Right ventricle myocardium inferior (tissue), 1 donor: Measurements from ENCODE around the gene HMOX1. TPM values are rescaled to one million over a fixed set of nuclear protein-coding genes. Genes with fewer than 3 reads are reported as not detected.
"Not testable (repeated sequence)": the region's sequence is repeated elsewhere in the genome, so short reads cannot be mapped to it uniquely, and the experiment has no call there.

Experiments
- ATAC-seq: fragments of 200-7000 bp; cut with Tn5 transposase; one replicate; pipeline ENCODE4 v1.9.1; 2020; ENCODE audit warnings: mild to moderate bottlenecking, moderate library complexity
- DNase-seq: peaks from one replicate; pipeline ENCODE4 v3.0.0; 2021; ENCODE audit errors: missing footprints
- intact Hi-C: fragments of 100-400 bp; cut with DNase I; formaldehyde crosslinking; loops from one replicate; pipeline ENCODE4 v1.11.0; 2022
- total RNA-seq: library from RNA; stranded (reverse); fragmentation: NEBNext Ultra II Directional; extraction: Animal tissue kit (Norgen Biotek cat#: 25700); gene quantifications from one replicate; pipeline ENCODE4 v1.2.1, GENCODE V29; 2021
- donor health status: DM: no; HTN: yes; CAD: no; lungs with severe emphysema.

The HMOX1 gene
- total RNA-seq, 1 donor from 2014 or later: 7.4 TPM

DNA sequence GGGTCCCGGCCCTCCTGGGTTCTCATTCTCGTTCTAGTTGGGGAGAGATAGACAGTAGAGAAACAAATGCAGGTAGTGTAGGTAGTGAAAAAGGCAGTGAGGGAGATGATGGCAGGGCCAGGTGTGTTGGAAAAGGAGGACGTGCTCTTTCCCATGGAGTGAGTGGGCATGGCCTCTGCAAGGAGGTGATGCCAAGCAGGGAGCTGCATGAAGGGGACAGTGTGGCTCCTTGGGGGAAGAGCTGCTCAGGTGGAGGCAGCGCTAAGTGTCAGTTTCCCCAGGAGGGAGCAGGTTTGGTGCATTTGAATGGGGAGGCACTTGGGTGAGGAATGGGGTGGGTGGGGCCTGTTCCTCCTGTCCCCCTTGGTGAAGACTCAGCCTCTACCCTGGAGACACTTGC, 41.2 kb downstream of the HMOX1 start:
- intact Hi-C loops: no loop called here
- no peak for ATAC-seq
- DNase-seq: no peak

DNA sequence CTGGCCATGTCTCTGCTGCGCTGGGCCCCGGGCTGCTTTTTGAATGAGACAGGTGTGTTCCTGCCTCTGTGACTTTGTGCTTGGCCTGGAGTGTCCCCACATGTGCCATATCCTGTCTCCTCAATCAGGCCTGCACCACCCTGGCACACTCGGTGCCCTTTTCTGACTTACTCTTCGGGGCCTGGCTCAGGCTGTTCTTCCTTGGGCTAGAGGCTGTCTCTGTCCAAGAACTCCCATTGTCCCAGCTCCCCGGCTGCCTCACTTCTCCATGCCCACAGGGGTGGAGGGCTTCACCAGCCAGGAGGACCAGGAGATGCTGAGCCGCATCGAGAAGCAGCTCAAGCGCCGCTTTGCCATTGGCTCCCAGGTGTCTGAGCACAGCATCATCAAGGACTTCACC, 42.0 kb downstream of the HMOX1 start:
- ATAC-seq: no peak
- DNase-seq: no peak
- intact Hi-C loops: no loop called here

DNA sequence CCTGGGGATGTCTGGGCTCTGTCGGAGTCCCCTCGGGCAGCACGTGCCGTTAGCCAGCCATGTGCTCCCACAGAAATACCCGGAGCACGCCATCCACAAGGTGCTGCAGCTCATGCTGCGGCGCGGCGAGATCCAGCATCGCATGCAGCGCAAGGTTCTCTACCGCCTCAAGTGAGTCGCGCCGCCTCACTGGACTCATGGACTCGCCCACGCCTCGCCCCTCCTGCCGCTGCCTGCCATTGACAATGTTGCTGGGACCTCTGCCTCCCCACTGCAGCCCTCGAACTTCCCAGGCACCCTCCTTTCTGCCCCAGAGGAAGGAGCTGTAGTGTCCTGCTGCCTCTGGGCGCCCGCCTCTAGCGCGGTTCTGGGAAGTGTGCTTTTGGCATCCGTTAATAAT, 43.2 kb downstream of the HMOX1 start:
- intact Hi-C loops: no loop called here
- no peak for DNase-seq
- no peak for ATAC-seq

DNA sequence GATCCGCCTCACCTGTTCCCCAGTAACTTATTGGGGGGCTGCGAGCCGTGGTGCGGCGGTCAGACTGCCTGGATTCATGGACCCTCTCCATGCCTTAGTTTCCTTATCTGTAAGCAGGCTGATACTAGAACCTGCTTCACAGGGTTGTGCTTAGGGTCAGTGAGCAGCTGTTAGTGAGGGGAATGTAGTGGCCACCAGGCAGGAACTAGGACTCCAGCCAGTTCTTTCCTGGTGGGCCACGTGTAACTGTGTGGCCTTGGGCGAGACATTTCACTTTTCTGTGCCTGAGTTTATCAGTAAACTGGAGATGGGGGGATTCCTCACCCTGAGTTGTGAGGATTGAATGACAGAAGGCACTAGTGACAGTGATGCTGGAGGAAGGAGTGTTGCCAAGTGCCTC, 43.9 kb downstream of the HMOX1 start:
- ATAC-seq: no peak
- no peak for DNase-seq
- intact Hi-C loops: no loop called here

DNA sequence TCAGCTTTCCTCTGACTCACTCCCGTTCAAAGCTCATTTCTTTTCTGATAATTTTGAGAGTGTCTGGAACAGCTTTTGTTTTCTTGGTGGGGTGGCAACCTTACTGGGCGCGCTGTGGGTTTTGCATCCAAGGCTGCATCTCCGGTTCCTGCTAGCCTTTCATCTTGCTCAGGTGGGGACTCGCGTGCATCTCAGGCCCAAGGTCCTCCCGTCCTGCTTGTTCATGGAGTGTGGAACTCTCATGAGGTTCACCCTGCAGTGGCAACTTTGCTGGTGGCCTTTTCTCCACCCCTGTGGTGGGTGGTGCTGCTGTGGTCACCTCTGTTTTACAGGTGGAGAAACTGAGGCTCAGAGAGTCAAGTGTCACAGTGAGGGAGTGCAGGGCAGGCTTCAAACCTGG, 44.6 kb downstream of the HMOX1 start:
- intact Hi-C loops: no loop called here
- ATAC-seq (no peak), DNase-seq (no peak)

DNA sequence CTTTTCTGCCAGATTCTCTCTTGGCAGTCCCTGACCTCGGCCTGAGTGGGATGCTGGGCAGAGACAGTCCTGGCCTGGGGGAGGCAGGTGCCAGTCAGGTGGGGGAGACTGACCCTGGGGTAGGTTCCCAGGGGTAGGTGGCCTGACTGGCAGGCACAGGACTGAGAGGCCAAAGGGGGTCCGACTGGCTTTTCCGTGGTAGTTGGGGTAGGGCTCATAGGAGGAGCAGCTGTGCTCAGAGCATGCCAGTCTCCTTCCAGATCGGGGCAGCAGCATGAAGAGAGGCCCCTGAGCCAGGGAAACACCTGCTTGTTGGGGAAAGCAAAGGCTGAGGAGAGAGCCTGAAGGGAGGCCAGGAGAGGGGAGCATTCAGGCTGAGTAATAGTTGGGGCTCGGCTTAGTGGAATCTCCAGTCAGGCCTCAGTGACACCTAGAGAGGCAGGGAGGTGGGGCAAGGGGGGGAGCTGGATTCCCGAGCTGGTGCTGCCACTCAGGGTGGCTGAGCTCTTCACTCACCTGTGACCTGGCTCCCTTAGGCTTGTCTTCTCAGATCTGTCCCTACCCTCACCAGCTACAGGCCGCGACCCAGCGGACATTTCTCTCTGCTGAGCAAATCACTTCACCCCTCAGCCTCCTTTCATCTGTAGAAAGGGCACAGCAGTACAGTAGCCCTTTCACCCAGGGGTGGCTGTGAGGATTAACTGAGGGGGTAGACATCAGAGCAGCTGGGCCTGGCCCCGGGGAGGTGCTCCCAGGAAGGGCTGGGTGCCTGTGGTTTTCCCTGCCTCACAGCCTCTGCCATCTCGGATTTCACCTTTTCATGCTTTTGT, 45.3 kb downstream of the HMOX1 start:
- DNase-seq (no peak), ATAC-seq (no peak)
- intact Hi-C loops: no loop called here

DNA sequence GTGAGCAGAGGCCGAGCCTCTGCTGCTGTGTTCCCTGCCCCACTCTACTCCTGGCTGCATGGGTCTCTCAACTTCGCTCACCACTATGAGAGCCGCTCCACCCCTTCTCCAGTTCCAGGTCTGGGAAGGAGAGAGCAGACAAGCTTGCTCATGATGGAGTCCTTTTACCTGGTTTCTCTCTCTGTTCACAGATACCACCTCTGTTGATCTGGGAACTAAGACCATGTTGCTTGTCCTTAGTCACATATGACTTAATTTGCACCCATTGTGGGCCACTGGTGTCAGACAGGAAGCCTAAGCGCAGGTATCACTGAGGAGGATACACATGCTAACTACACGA, 45.9 kb downstream of the HMOX1 start:
- ATAC-seq: no peak
- intact Hi-C loops: no loop called here
- no peak for DNase-seq

DNA sequence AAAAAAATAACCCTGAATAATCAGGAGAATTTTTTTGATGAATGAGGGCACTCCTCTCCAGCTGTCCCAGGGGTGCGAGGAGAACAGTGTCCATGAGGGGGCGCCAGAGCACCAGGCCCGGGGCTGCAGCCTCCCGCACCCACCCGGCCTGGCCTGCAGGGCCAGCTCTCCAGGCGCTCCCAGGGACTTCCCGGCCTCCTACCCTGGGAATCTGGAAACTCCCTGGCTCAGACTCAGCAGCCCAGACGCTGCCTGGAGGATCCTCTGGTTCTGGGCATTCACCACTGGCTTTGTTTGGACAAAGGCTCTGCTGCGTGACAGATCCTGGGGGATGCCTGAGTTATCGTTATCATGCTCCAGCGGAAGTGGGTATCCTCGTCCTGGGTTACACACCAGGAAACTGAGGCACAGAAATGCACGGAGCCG, 50.0 kb downstream of the HMOX1 start:
- ATAC-seq: peak; percentile 97
- intact Hi-C loops: loop anchor here (1.0 to 10.0 kb wide), 6 partner anchors 110 to 694 kb away; no protein-coding TSS in a partner anchor
- DNase-seq: peak; percentile 93

DNA sequence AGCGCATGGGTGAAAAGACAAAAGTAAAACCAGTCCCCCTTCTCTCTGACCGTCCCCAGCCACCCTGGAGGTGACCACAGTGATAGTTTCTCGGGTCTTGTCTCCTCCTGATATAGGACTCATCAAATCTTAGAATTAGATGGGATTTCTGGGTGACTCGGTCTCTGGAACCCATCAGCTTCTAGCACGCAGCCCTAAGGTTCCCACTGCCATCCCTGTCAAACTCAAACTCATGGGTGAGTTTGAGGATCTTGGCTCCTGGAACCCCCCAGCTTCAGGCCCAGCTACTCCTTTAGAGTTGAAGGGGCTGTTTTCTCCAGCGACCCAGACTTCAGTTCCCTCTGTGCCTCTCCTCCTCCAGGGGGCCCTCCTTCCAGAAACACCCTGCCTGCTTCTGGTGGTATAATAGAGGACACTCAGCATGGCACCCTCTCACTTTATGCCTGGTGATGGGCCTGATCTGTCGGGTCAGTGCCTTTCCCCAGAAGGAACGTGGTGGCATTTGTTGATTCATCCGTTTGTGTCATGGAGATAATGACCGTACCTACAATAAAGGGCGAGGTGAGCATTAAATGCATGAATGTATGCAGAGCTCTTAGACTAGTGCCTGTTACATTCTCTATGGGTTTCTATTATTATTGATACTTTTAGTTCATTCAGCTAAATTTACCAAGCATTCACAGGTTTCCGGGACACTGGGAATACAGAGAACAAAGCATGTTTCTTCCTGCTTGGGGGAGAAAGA, 50.8 kb downstream of the HMOX1 start:
- intact Hi-C loops: loop anchor here (1.0 to 10.0 kb wide), 5 partner anchors 152 to 693 kb away; no protein-coding TSS in a partner anchor
- ATAC-seq (no peak), DNase-seq (no peak)

DNA sequence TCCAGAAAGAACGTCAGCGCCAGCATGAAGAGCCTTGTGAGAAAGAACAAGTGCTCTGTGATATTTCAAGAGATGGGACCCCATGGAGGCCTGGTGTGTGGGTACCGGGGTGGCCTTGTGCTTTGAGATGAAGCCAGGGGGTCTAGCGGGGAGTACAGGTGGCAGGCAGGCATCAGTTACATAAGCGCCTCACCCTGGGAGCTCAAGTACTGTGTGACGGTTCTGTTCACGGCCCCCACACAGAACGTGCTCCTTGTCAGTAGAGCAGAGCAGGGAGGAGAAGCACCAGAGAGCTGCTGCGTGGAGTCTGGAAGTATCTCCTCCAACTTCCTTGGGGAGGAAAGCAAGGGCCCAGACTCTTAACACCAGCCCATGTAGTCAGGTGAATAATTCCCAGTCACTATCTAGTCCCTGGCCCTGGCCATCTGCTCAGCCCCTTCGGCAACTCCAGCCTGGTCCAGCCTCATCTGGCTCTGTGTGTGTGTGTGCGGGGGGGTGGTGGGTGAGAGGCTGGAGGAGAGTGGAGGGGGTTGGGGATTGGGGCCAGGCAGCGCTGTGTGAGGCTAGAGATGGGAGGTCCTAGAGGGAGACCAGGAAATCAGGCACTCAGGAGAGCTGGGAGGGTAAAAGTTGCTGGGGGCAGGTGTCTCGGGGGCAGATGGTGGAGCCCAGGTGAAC, 51.5 kb downstream of the HMOX1 start:
- intact Hi-C loops: loop anchor here (5.0 to 10.0 kb wide), 2 partner anchors 312 to 485 kb away; no protein-coding TSS in a partner anchor
- no peak for DNase-seq
- no peak for ATAC-seq

DNA sequence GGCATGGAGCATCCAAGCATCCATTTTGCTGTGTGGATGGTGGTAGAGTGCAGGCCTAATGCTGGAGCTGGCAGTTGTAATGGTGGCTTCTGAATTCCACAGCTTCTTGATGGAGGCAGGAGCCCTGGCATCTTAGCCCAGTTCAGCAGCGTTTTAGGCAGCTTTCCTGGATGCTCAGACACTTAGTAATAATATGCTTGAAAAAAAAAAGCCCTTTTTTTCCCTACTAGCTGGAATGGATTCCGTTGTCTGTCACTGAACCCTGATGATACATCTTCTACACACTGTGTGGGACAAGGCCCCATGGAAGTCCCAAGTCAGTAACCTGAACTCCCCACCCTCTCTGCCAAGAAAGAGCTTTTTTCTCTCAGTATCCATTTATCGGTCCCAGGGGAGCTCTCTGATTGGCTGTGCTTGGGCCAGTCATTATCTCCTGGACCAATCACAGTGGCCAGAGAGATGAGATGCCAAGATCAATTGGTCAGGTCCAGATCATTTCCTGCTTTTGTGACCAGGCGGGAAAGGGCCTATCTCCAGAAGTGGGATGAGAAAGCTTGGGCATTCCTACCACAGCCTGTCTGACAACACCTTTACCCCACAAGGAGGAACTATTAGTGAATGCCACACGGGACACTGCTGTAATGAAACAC, 53.3 kb downstream of the HMOX1 start:
- DNase-seq (no peak), ATAC-seq (no peak)
- intact Hi-C loops: loop anchor here (5.0 to 10.0 kb wide), 2 partner anchors 311 to 483 kb away; no protein-coding TSS in a partner anchor

DNA sequence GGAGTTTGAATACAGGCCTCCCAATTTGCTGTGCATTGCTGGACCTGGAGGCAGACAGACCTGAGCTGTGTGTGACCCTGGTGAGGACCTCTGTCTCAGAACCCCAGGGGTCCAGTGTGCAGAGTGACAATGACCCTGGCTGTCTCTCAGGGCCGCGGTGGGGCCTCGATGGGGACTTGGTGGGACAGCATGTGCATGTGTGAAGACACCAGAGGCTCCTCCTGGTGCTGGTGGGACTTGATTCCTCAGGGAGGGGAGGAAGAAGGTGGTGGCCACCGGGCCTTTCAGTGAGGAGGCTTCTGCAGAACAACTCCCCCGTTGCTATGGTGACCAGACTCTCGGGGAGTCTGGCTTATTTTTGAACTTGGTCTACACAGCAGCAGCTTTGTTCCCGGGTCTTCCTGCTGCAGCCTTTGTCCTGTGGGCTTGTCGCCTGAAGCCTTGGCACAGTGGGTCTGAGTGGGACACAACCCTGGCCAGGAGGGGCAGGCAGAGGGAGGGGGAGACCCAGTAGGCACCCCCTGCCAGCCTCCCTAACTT, 54.4 kb downstream of the HMOX1 start:
- no peak for ATAC-seq
- intact Hi-C loops: loop anchor here (10.0 kb wide), 1 partner anchor 310 kb away; no protein-coding TSS in a partner anchor
- DNase-seq: no peak

DNA sequence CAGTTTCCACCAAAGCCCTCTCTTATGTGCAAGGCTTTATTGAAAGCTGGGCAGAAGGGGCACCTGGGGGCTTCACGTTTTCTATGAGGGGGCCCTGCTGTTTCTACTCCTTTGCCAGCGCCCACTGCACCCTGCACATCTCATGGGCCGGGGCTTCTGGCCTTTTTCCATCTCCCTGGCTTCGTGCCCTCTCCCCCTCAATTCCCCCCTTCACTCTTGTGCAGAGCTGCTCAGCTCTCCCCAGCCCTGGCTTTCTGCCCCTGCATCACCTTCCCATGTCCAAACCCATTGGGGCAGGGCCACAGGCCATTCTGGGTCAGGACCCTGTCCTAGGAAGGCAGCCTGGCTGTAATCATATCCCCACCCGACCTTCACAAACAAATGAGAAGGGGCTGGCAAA, 55.5 kb downstream of the HMOX1 start:
- DNase-seq (no peak), ATAC-seq (no peak)
- intact Hi-C loops: loop anchor here (10.0 kb wide), 1 partner anchor 308 kb away; no protein-coding TSS in a partner anchor

DNA sequence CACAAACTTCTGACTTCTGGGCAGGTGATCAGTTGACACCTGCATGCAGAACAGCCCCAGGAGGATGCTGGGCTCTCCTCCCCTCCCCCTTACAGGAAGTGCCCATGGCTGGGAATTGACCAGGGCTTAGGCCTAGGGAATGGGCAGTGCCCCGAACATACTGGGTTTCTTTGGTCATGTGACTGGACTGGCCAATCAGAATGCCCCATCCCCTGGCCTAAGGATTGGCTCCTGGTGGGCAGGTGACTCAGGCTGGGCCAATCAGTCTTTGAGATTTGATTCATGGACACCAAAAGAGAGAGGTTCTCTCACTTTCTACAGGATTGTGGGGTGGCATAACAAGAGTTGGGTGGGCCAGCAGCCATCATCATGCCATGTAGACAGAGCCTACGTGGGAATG, 56.2 kb downstream of the HMOX1 start:
- DNase-seq (no peak), ATAC-seq (no peak)
- intact Hi-C loops: loop anchor here (10.0 kb wide), 1 partner anchor 308 kb away; no protein-coding TSS in a partner anchor

DNA sequence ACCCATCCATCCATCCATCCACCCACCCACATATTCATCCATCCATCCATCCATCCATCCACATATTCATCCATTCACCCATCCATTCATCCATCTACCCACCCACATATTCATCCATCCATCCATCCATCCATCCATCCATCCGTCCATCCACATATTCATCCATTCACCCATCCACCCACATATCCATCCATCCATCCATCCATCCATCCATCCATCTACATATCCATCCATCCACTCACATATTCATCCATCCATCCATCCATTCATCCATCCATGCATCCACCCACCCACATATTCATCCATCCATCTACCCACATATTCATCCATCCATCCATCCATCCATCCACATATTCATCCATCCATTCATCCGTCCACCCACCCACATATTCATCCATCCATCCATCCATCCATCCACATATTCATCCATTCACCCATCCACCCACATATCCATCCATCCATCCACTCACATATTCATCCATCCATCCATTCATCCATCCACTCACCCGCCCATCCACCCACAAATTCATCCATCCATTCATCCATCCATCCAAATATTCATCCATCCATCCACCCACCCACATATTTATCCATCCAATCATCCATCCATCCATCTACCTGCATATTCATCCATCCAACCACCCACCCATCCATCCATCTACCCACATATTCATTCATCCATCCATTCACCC, 57.9 kb downstream of the HMOX1 start:
- ATAC-seq, DNase-seq: not testable (repeated sequence)
- intact Hi-C loops: loop anchor here (10.0 kb wide), 1 partner anchor 306 kb away; no protein-coding TSS in a partner anchor

DNA sequence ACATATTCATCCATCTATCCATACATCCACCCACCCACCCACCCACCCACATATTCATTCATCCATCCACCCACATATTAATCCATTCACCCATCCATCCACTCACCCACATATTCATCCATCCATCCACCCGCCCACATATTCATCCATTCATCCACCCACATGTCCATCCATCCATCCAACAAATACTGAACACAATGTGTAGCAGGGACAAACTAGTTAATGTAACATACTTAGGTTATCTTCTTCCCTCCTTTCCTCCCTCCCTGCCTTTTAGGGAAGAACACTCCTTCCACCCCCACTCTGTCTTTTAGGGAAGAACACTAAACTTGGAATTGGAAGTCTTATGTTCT, 58.4 kb downstream of the HMOX1 start:
- intact Hi-C loops: loop anchor here (10.0 kb wide), 1 partner anchor 305 kb away; no protein-coding TSS in a partner anchor
- ATAC-seq (no peak), DNase-seq (no peak)

DNA sequence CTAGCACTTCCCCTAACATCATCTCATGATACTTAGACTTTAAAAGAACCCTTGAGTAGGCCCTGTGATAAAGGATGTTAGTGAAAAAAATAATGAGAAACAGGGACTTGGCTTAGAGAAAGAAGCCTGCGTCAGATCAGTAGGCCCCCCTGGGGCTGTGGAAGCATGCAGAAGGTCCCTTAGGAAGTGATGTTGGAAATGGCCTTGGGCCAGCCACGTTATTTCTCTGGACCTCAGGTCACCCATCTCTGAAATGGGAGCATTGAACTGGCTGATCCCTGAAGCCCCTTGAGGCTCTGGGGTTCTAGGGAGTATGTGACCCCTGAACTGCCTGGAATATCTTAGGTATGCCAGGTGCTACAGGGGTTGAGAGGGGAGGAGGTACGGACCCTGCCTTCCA, 59.2 kb downstream of the HMOX1 start:
- intact Hi-C loops: no loop called here
- peak; percentile 52 for ATAC-seq
- DNase-seq: no peak

DNA sequence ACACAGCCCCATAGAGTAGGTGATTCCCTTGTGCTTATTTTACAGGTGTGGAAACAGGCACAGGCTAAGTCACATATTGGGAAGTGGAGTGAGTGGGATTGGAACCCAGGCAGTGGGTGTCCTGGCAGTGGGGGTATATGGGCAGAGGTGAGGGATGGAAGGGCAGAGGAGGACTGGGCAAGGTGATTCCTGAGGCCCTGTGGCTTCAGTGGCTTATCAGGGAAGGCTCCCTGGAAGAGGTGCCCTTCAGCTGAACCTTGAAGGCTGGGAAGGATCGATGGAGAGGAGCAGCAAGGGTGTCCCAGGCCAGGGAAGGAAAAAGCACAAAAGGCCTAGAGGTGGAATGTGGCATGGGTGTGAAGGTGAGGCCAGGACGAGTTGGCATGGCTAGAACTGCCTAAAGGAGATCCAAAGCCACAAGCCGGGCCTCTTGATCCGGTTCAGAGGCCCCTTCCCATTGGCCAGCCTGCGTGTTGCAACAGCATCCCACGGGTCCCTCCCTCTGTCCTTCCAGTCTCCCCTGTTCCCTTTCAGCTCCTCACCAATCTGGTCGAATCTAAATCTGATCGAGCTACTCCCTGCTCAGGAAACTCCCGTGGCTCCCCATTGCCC, 60.7 kb downstream of the HMOX1 start:
- intact Hi-C loops: no loop called here

More for the DNA sequence above, 60.7 kb downstream of the HMOX1 start:
- DNase-seq: no peak
- no peak for ATAC-seq
